Measurements from ENCODE around the gene ADGRG3. TPM values are rescaled to one million over a fixed set of nuclear protein-coding genes. Genes with fewer than 3 reads are reported as not detected.

ADGRG3 gene
- total and polyA plus RNA-seq, 9 of the 15 experiments (the other 6 are each of a cell fraction or from before 2014, with no cell fraction given), result 0.09 to 0.52 (median 0.14) TPM; not detected in 3

GRCh38 chr16:57648581-57649442 lies 19.3 kb upstream of the ADGRG3 start (continued):
- no peak for TF ChIP-seq DDX20 (tag; IDR thresholded peaks at IDR 0.05; ENCODE audit: low read depth)
- no peak for TF ChIP-seq MAFF (IDR thresholded peaks at IDR 0.05; ENCODE audit: low read length)
- no peak for TF ChIP-seq NFE2L1 (tag; IDR thresholded peaks at IDR 0.05; ENCODE audit: borderline replicate concordance, low read depth)
- no peak for TF ChIP-seq HIVEP1 (CRISPR knock-in tag; IDR thresholded peaks at IDR 0.05)
- no peak; a peak in 1 of 4 replicates for TF ChIP-seq ZMIZ1 (IDR thresholded peaks at IDR 0.05; ENCODE audit: low read depth in 2 of 2, low read length in 2 of 2)
- TF ChIP-seq DPF2 (IDR thresholded peaks at IDR 0.05), result no peak
- peak; percentile 56; the same call in 1 of the 2 replicates for TF ChIP-seq HDAC2 (IDR thresholded peaks at IDR 0.05)
- no peak for TF ChIP-seq ZNF121 (CRISPR knock-in tag; conservative IDR thresholded peaks at IDR 0.05)
- no peak for TF ChIP-seq ZNF324 (CRISPR knock-in tag; IDR thresholded peaks at IDR 0.05)
- no peak for TF ChIP-seq BRD9 (IDR thresholded peaks at IDR 0.05; ENCODE audit: low read depth, partially characterized antibody)
- TF ChIP-seq HNRNPLL (IDR thresholded peaks at IDR 0.05; ENCODE audit: low read depth, low read length, poor library complexity, severe bottlenecking), result no peak
- TF ChIP-seq CGGBP1 (CRISPR knock-in tag; IDR thresholded peaks at IDR 0.05), result no peak
- TF ChIP-seq STAT5B (CRISPR knock-in tag; IDR thresholded peaks at IDR 0.05), result no peak
- TF ChIP-seq BCL6 (CRISPR knock-in tag; IDR thresholded peaks at IDR 0.05), result no peak
- peak; percentile 82 for TF ChIP-seq TFAP4 (CRISPR knock-in tag; IDR thresholded peaks at IDR 0.05; ENCODE audit: borderline replicate concordance)
- no peak for TF ChIP-seq CREB3L1 (IDR thresholded peaks at IDR 0.05; ENCODE audit: borderline replicate concordance, low read depth)
- TF ChIP-seq MCM5 (IDR thresholded peaks at IDR 0.05; ENCODE audit: low read depth), result no peak
- TF ChIP-seq HDAC3 (IDR thresholded peaks at IDR 0.05; ENCODE audit: borderline replicate concordance, partially characterized antibody), result no peak
- no peak for TF ChIP-seq E2F1 (CRISPR knock-in tag; IDR thresholded peaks at IDR 0.05)
- TF ChIP-seq TRIM28 (IDR thresholded peaks at IDR 0.05), result no peak
